Liver (tissue), 9 donors: ENCODE measurements around the gene ALG6. TPM values are rescaled to one million over a fixed set of nuclear protein-coding genes. Genes with fewer than 3 reads are reported as not detected.

Experiments
- DNase-seq: peaks from one replicate; pipeline ENCODE4 v3.0.0-alpha.2; 2017; ENCODE audit warnings: low spot score
- H3K27ac ChIP-seq, 2 donors: one replicate each; pipeline ENCODE4 v1.7.0; 2013; ENCODE audit warnings: inconsistent platforms in 2 of 2, low read length in 2 of 2, control low read depth in 1 of 2, low read depth in 1 of 2, mild to moderate bottlenecking in 1 of 2
- H3K27me3 ChIP-seq, 4 donors: one replicate each; pipeline versions ENCODE4 v1.6.1 to v1.7.0; 2013; ENCODE audit warnings: low read length in 3 of 4, inconsistent platforms in 1 of 4, mild to moderate bottlenecking in 1 of 4, moderate library complexity in 1 of 4; ENCODE audit not compliant: control insufficient read depth in 4 of 4, insufficient read depth in 4 of 4
- H3K36me3 ChIP-seq, 4 donors: one replicate each; pipeline versions ENCODE4 v1.6.1 to v1.7.0; 2013; ENCODE audit warnings: low read length in 3 of 4, mild to moderate bottlenecking in 3 of 4, low read depth in 1 of 4, moderate library complexity in 1 of 4; ENCODE audit not compliant: control insufficient read depth in 4 of 4, insufficient read depth in 3 of 4
- H3K4me1 ChIP-seq, 4 donors: one replicate each; pipeline versions ENCODE4 v1.6.1 to v1.7.0; 2013; ENCODE audit warnings: low read length in 3 of 4, mild to moderate bottlenecking in 3 of 4, moderate library complexity in 1 of 4; ENCODE audit not compliant: control insufficient read depth in 4 of 4, insufficient read depth in 4 of 4
- H3K4me3 ChIP-seq, 3 donors: one replicate each; pipeline versions ENCODE4 v1.6.1 to v1.7.0; 2013; ENCODE audit warnings: low read length in 3 of 3, control low read depth in 1 of 3, low read depth in 1 of 3, mild to moderate bottlenecking in 1 of 3
- H3K9ac ChIP-seq, 2 donors: one replicate each; pipeline ENCODE4 v1.7.0; 2013; ENCODE audit warnings: low read length in 2 of 2, mild to moderate bottlenecking in 2 of 2, moderate library complexity in 2 of 2, control low read depth in 1 of 2, low read depth in 1 of 2
- H3K9me3 ChIP-seq, 4 donors: one replicate each; pipeline versions ENCODE4 v1.6.1 to v1.7.0; 2013; ENCODE audit warnings: low read length in 3 of 4; ENCODE audit not compliant: control insufficient read depth in 4 of 4
- EGR1 ChIP-seq, 2 donors: IDR thresholded peaks; 2 replicates each; pipeline ENCODE4 v1.6.1; 2016 to 2018; ENCODE audit warnings: antibody characterized with exemption in 2 of 2, low read depth in 2 of 2
- FOXA1 ChIP-seq: IDR thresholded peaks from 2 replicates; pipeline ENCODE4 v1.6.1; 2016; ENCODE audit warnings: antibody characterized with exemption
- FOXA2 ChIP-seq: IDR thresholded peaks from 2 replicates; pipeline ENCODE4 v1.6.1; 2016; ENCODE audit warnings: antibody characterized with exemption
- GABPA ChIP-seq, 2 donors: IDR thresholded peaks in 1 of 2; conservative IDR thresholded peaks in 1 of 2; 2 replicates each; pipeline ENCODE4 v1.6.1; 2016; ENCODE audit warnings: antibody characterized with exemption in 2 of 2, mild to moderate bottlenecking in 1 of 2, moderate library complexity in 1 of 2
- HNF4A ChIP-seq, 2 donors: conservative IDR thresholded peaks; 2 replicates each; pipeline ENCODE4 v1.6.1; 2016; ENCODE audit warnings: antibody characterized with exemption in 2 of 2, mild to moderate bottlenecking in 2 of 2
- HNF4G ChIP-seq: IDR thresholded peaks from 2 replicates; pipeline ENCODE4 v1.6.1; 2016; ENCODE audit warnings: antibody characterized with exemption
- JUND ChIP-seq, 2 donors: IDR thresholded peaks; 2 replicates each; pipeline ENCODE4 v1.6.1; 2016; ENCODE audit warnings: antibody characterized with exemption in 2 of 2
- NR2F2 ChIP-seq: IDR thresholded peaks from 2 replicates; pipeline ENCODE4 v1.6.1; 2016; ENCODE audit warnings: antibody characterized with exemption
- RAD21 ChIP-seq, 2 donors: IDR thresholded peaks; 2 replicates each; pipeline ENCODE4 v1.6.1; 2016; ENCODE audit warnings: antibody characterized with exemption in 2 of 2, mild to moderate bottlenecking in 2 of 2
- RXRA ChIP-seq, 2 donors: IDR thresholded peaks; 2 replicates each; pipeline ENCODE4 v1.6.1; 2017 to 2018; ENCODE audit warnings: antibody characterized with exemption in 2 of 2, mild to moderate bottlenecking in 1 of 2
- SP1 ChIP-seq: IDR thresholded peaks from 2 replicates; pipeline ENCODE4 v1.6.1; 2018; ENCODE audit warnings: antibody characterized with exemption, mild to moderate bottlenecking
- YY1 ChIP-seq: IDR thresholded peaks from 2 replicates; pipeline ENCODE4 v1.6.1; 2016; ENCODE audit warnings: antibody characterized with exemption, mild to moderate bottlenecking
- WGBS: extraction: QIAGEN DNeasy Blood & Tissue Kit; methylation state at CpG from one replicate; pipeline ENCODE4 v1.1.7; 2013; 5-methylcytosine and 5-hydroxymethylcytosine counted together
- polyA plus RNA-seq, 2 donors: library from polyadenylated mRNA; stranded (reverse) in 1 of 2; unstranded in 1 of 2; fragments of 200-250 nt in 1 of 2; fragments of >200 nt in 1 of 2; fragmentation: Nextera tagmentation in 1 of 2; extraction: Ambion mirVana in 1 of 2; gene quantifications; one replicate each; pipeline versions ENCODE4 v1.2.1 to v1.2.3, GENCODE V29; 2013 to 2015
- total RNA-seq, 2 donors: library from RNA; depleted of rRNA; stranded (reverse); fragments of >200 nt; gene quantifications; one replicate each; pipeline ENCODE4 v1.2.3, GENCODE V29; 2014
- TF ChIP-seq, protein P1 (sequence below): IDR thresholded peaks from 2 replicates; pipeline ENCODE4 v1.6.1; 2016; ENCODE audit warnings: antibody characterized with exemption
- TF ChIP-seq, protein P2 (sequence below): fragments of 150-350 bp; IDR thresholded peaks from 2 replicates; pipeline ENCODE4 v1.5.1; 2017; ENCODE audit warnings: improper control_type of control experiment, low read depth, low read length; ENCODE audit not compliant: missing input control
- TF ChIP-seq, protein P3 (sequence below): IDR thresholded peaks from 2 replicates; pipeline ENCODE4 v1.6.1; 2016; ENCODE audit warnings: antibody characterized with exemption
- TF ChIP-seq, protein P4 (sequence below): IDR thresholded peaks from 2 replicates; pipeline ENCODE4 v1.6.1; 2016; ENCODE audit warnings: antibody characterized with exemption, mild to moderate bottlenecking
- TF ChIP-seq, protein P5 (sequence below): IDR thresholded peaks from 2 replicates; pipeline ENCODE4 v1.6.1; 2016; ENCODE audit warnings: antibody characterized with exemption
- donor health status: healthy.
- donor health status: healthy.
- donor health status: healthy.
- donor health status: healthy.
- donor health status: healthy.

ALG6 gene
- total and polyA plus RNA-seq, 4 donors = 4.6 to 13.2 (median 6.6) TPM

DNA sequence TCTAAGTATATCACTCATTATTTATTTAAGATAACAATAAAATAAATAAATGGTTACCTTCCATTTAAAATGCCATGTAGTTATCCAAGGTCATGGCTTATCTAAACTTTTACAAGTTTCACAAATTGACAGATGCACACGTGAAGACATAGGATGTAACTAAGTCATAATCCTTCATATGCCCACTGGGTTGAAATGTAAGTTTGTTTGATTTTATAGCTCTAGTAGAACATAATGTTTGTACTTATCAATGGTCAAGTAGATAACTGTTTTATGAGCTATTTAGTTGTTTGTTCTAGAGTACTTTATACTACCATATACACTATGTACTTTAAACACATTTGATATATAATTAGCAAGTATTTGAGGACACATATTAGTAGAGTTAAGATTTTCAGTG lies 112.6 kb downstream of the ALG6 start:
- Histone ChIP-seq H3K9me3 (no peaks in the 10 kb centered on the region), H3K27ac (no peak overlapping the region), H3K4me1 (no peaks in the 10 kb centered on the region), H3K4me3 (no peak overlapping the region), H3K36me3 (no peaks in the 10 kb centered on the region), H3K9ac (no peak overlapping the region), H3K27me3 (no peaks in the 10 kb centered on the region)
- TF ChIP-seq SP1 (no peak), YY1 (no peak), HNF4G (no peak), GABPA (IDR thresholded peaks at IDR 0.05 in 1 of 2, conservative IDR thresholded peaks at IDR 0.05 in 1 of 2) (no peak), EGR1 (IDR thresholded peaks at IDR 0.05; ENCODE audit: low read depth in 2 of 2) (no peak)
- 80% methylated on average over 1 of the region's 1 CpG for WGBS
- no peak for DNase-seq

DNA sequence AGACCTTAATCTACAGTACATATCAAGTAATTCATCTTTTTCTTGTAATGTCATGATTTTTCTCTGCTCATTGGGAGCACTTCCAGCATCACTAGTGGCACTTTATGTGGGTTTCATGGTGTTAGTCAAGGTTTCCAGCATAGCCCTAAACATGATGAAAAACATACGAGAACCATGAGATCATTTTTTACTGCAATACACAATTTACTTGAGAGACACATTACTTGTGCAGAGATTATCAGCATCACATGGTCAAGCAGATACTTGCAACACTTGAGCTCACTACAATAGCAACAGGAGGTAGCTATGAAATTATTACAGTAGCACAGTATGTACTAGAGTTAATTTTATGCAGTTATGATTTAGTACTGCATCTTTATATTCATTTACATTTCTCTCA lies 119.2 kb downstream of the ALG6 start:
- H3K4me1 ChIP-seq = no peaks in the 10 kb centered on the region
- no peak overlapping the region for H3K4me3 ChIP-seq
- H3K9me3 ChIP-seq = no peaks in the 10 kb centered on the region
- no peaks in the 10 kb centered on the region for H3K27me3 ChIP-seq
- DNase-seq = no peak
- WGBS = 92% methylated on average over 1 of the region's 1 CpG
- no peaks in the 10 kb centered on the region for H3K36me3 ChIP-seq
- no peak for TF ChIP-seq RXRA (IDR thresholded peaks at IDR 0.05)
- TF ChIP-seq, protein P1, sequence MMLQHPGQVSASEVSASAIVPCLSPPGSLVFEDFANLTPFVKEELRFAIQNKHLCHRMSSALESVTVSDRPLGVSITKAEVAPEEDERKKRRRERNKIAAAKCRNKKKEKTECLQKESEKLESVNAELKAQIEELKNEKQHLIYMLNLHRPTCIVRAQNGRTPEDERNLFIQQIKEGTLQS = no peak
- TF ChIP-seq, protein P2, sequence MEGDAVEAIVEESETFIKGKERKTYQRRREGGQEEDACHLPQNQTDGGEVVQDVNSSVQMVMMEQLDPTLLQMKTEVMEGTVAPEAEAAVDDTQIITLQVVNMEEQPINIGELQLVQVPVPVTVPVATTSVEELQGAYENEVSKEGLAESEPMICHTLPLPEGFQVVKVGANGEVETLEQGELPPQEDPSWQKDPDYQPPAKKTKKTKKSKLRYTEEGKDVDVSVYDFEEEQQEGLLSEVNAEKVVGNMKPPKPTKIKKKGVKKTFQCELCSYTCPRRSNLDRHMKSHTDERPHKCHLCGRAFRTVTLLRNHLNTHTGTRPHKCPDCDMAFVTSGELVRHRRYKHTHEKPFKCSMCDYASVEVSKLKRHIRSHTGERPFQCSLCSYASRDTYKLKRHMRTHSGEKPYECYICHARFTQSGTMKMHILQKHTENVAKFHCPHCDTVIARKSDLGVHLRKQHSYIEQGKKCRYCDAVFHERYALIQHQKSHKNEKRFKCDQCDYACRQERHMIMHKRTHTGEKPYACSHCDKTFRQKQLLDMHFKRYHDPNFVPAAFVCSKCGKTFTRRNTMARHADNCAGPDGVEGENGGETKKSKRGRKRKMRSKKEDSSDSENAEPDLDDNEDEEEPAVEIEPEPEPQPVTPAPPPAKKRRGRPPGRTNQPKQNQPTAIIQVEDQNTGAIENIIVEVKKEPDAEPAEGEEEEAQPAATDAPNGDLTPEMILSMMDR = no peak
- TF ChIP-seq, protein P3, sequence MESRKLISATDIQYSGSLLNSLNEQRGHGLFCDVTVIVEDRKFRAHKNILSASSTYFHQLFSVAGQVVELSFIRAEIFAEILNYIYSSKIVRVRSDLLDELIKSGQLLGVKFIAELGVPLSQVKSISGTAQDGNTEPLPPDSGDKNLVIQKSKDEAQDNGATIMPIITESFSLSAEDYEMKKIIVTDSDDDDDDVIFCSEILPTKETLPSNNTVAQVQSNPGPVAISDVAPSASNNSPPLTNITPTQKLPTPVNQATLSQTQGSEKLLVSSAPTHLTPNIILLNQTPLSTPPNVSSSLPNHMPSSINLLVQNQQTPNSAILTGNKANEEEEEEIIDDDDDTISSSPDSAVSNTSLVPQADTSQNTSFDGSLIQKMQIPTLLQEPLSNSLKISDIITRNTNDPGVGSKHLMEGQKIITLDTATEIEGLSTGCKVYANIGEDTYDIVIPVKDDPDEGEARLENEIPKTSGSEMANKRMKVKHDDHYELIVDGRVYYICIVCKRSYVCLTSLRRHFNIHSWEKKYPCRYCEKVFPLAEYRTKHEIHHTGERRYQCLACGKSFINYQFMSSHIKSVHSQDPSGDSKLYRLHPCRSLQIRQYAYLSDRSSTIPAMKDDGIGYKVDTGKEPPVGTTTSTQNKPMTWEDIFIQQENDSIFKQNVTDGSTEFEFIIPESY = no peak
- TF ChIP-seq NR2F2 = no peak
- no peak for TF ChIP-seq YY1
- TF ChIP-seq FOXA2 = no peak
- no peak for TF ChIP-seq JUND (IDR thresholded peaks at IDR 0.05)
- TF ChIP-seq HNF4A (conservative IDR thresholded peaks at IDR 0.05) = no peak
- no peak for TF ChIP-seq SP1
- TF ChIP-seq EGR1 (IDR thresholded peaks at IDR 0.05; ENCODE audit: low read depth in 2 of 2) = no peak
- no peak for TF ChIP-seq RAD21 (IDR thresholded peaks at IDR 0.05)
- no peak for TF ChIP-seq GABPA (IDR thresholded peaks at IDR 0.05 in 1 of 2, conservative IDR thresholded peaks at IDR 0.05 in 1 of 2)
- TF ChIP-seq, protein P4, sequence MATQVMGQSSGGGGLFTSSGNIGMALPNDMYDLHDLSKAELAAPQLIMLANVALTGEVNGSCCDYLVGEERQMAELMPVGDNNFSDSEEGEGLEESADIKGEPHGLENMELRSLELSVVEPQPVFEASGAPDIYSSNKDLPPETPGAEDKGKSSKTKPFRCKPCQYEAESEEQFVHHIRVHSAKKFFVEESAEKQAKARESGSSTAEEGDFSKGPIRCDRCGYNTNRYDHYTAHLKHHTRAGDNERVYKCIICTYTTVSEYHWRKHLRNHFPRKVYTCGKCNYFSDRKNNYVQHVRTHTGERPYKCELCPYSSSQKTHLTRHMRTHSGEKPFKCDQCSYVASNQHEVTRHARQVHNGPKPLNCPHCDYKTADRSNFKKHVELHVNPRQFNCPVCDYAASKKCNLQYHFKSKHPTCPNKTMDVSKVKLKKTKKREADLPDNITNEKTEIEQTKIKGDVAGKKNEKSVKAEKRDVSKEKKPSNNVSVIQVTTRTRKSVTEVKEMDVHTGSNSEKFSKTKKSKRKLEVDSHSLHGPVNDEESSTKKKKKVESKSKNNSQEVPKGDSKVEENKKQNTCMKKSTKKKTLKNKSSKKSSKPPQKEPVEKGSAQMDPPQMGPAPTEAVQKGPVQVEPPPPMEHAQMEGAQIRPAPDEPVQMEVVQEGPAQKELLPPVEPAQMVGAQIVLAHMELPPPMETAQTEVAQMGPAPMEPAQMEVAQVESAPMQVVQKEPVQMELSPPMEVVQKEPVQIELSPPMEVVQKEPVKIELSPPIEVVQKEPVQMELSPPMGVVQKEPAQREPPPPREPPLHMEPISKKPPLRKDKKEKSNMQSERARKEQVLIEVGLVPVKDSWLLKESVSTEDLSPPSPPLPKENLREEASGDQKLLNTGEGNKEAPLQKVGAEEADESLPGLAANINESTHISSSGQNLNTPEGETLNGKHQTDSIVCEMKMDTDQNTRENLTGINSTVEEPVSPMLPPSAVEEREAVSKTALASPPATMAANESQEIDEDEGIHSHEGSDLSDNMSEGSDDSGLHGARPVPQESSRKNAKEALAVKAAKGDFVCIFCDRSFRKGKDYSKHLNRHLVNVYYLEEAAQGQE = no peak
- no peak for TF ChIP-seq FOXA1
- TF ChIP-seq, protein P5, sequence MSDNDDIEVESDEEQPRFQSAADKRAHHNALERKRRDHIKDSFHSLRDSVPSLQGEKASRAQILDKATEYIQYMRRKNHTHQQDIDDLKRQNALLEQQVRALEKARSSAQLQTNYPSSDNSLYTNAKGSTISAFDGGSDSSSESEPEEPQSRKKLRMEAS = no peak
- no peak for TF ChIP-seq HNF4G
- H3K27ac ChIP-seq = no peak overlapping the region
- H3K9ac ChIP-seq = no peak overlapping the region
